ENCODE measurements around the gene CNTN3. TPM values are rescaled to one million over a fixed set of nuclear protein-coding genes. Genes with fewer than 3 reads are reported as not detected.
A peak's percentile ranks its signal among the peaks of the same experiment; 100 is the strongest.

Gene CNTN3
- 10 to 100 TPM in 1 of 7 donors, 1 to 10 TPM in 5, under 1 TPM in 1; 0.68 to 12.6 (median 2.7) TPM for total RNA-seq
- polyA plus RNA-seq = 1 to 10 TPM; 1.3 to 2.2 TPM
- long read RNA-seq, donor 1, partial matches to known transcripts = 2 of 3 reads
- long read RNA-seq, donor 1, other reads (novel, unspliced or antisense) = 0 of 3 reads
- long read RNA-seq, donor 2 = 0 reads
- long read RNA-seq, donor 3, partial matches to known transcripts = 0 of 6 reads
- long read RNA-seq, donor 3, other reads (novel, unspliced or antisense) = 6 of 6 reads

DNA sequence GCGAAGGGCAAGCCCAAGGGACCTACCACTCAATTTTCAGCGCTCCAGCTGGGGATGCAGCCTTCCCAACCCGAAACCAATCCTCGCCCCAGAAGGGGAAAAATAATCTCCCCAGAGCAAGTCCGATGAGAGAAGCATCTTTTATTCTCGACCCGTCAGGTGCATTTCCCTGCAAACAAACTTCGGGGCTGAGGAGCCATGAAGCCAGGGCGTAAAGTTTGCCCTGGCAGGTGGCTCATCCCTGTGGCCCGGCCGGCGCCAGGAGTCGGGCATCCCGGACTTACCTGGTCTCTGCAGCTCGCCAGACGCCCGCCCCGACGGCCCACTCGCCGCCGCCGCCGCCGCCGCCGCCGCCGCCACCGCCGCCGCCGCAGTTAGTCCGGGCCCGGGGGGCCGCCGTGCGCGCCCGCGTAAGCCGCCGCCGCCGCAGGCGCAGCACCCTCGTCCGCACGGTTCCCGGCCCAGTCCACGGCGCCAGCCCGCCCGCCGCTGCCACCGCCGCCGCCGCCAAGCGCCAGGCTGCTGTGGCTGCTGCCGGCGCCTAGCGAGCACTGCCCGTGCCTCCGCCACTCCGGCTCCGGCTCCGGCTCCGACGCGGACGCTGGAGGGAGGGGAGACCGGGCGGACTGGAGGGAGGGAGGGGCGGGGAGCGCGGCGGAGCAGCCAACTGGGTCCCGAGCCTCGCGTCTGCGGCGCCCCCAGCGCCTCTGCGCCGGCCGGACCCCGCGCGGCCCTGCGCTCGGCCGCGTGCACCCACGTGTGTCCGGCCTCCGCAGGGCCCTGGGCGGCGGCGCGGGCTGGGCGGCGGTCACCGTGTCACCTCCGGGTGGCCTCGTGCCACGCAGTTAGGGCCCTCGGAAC is at the start of gene CNTN3:
TSS of gene CNTN3 (minus strand) at position 553 of the 861 bp plus-strand sequence. CDS start 93,547 bp downstream, outside the sequence.
- intact Hi-C loops (cut with DNase I) = no loop called here
- no peaks in the 10 kb centered on the region for H3K9me3 ChIP-seq
- H3K36me3 ChIP-seq = no peaks in the 10 kb centered on the region
- no peaks in the 10 kb centered on the region for H3K27me3 ChIP-seq
- DNase-seq = peak in 4 of 5 donors; percentile 16 to 50 (median 30)
- H3K4me1 ChIP-seq (ENCODE audit: insufficient read depth) = no peaks in the 10 kb centered on the region
- TF ChIP-seq EP300 (IDR thresholded peaks at IDR 0.05) (no peak), POLR2A (IDR thresholded peaks at IDR 0.05) (no peak)
- TF ChIP-seq, protein P1, sequence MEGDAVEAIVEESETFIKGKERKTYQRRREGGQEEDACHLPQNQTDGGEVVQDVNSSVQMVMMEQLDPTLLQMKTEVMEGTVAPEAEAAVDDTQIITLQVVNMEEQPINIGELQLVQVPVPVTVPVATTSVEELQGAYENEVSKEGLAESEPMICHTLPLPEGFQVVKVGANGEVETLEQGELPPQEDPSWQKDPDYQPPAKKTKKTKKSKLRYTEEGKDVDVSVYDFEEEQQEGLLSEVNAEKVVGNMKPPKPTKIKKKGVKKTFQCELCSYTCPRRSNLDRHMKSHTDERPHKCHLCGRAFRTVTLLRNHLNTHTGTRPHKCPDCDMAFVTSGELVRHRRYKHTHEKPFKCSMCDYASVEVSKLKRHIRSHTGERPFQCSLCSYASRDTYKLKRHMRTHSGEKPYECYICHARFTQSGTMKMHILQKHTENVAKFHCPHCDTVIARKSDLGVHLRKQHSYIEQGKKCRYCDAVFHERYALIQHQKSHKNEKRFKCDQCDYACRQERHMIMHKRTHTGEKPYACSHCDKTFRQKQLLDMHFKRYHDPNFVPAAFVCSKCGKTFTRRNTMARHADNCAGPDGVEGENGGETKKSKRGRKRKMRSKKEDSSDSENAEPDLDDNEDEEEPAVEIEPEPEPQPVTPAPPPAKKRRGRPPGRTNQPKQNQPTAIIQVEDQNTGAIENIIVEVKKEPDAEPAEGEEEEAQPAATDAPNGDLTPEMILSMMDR (IDR thresholded peaks at IDR 0.05) = no peak
- H3K4me3 ChIP-seq = peak within 1 kb of the TSS; percentile 33
- 1 to 5% (median 2%) methylated on average over 49 to 107 of the region's 108 CpGs for WGBS, 3 donors
- H3K27ac ChIP-seq = no peak within 1 kb of the TSS

DNA sequence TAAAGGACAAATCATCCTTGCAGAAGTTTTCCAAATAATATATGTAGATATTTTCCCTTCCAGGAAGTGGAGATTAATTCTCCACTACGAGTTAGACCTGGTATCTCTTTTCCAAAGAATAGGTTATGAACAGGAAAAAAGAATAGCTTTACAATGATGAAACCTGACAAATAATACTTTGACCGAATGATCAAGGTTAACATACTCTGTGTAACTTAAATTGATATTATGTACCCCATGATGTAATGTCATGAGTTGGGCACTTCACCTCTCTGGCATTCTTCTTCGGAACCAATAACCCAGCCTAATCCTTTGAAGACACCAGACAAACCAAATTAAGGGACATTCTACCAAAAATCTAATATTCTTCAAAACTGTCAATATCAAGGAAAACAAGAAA is 48.7 kb upstream of the CNTN3 start:
- H3K4me1 ChIP-seq (ENCODE audit: insufficient read depth) = no peaks in the 10 kb centered on the region
- peaks cover 0 to 3% of the 10 kb centered on the region in 2 donors for H3K9me3 ChIP-seq
- H3K27ac ChIP-seq = no peak overlapping the region
- WGBS, 3 donors = 34 to 45% (median 36%) methylated on average over 3 of the region's 3 CpGs
- TF ChIP-seq EP300 (IDR thresholded peaks at IDR 0.05) (no peak), POLR2A (IDR thresholded peaks at IDR 0.05) (no peak)
- TF ChIP-seq, protein P1 (IDR thresholded peaks at IDR 0.05) = no peak
- no peaks in the 10 kb centered on the region for H3K36me3 ChIP-seq
- no peak overlapping the region for H3K4me3 ChIP-seq
- no peaks in the 10 kb centered on the region for H3K27me3 ChIP-seq
- intact Hi-C loops (cut with DNase I) = no loop called here
- DNase-seq = no peak

GRCh38 chr3:74661672-74662071 is 47.2 kb upstream of the CNTN3 start:
- DNase-seq = no peak
- no peak overlapping the region for H3K27ac ChIP-seq
- H3K4me3 ChIP-seq = no peak overlapping the region
- TF ChIP-seq, protein P1 (IDR thresholded peaks at IDR 0.05) = no peak
- TF ChIP-seq EP300 (IDR thresholded peaks at IDR 0.05) (no peak), POLR2A (IDR thresholded peaks at IDR 0.05) (no peak)
- H3K27me3 ChIP-seq = no peaks in the 10 kb centered on the region
- H3K9me3 ChIP-seq = no peaks in the 10 kb centered on the region
- H3K4me1 ChIP-seq (ENCODE audit: insufficient read depth) = no peaks in the 10 kb centered on the region
- intact Hi-C loops (cut with DNase I) = no loop called here
- no peaks in the 10 kb centered on the region for H3K36me3 ChIP-seq

GRCh38 chr3:74651885-74652284 is 37.4 kb upstream of the CNTN3 start:
- Histone ChIP-seq H3K4me1 (ENCODE audit: insufficient read depth) (no peaks in the 10 kb centered on the region), H3K36me3 (no peaks in the 10 kb centered on the region), H3K27ac (no peak overlapping the region), H3K4me3 (no peak overlapping the region), H3K27me3 (no peaks in the 10 kb centered on the region), H3K9me3 (no peaks in the 10 kb centered on the region)
- 71 to 83% (median 81%) methylated on average over 2 of the region's 2 CpGs for WGBS, 3 donors
- intact Hi-C loops (cut with DNase I) = no loop called here
- no peak for DNase-seq
- TF ChIP-seq, protein P1 (IDR thresholded peaks at IDR 0.05) = no peak
- no peak for TF ChIP-seq EP300 (IDR thresholded peaks at IDR 0.05)
